HG03103 (cell line): Measurements from ENCODE around the gene INPP4A.

Source experiments
- ATAC-seq: cut with Tn5 transposase; IDR thresholded peaks from one replicate; pipeline ENCODE4 v1.9.1; 2021; ENCODE audit warnings: low read depth; ENCODE audit not compliant: unreplicated experiment

The INPP4A gene

GRCh38 chr2:98605076-98605475 lies 160.4 kb downstream of the INPP4A start:
- no peak for ATAC-seq

GRCh38 chr2:98606431-98606830 lies 161.8 kb downstream of the INPP4A start:
- ATAC-seq, result no peak

GRCh38 chr2:98607104-98607503 lies 162.4 kb downstream of the INPP4A start:
- no peak for ATAC-seq

GRCh38 chr2:98607741-98608115 lies 163.1 kb downstream of the INPP4A start:
- no peak for ATAC-seq

- ATAC-seq, result peak; percentile 83
These were observed 163.7 kb downstream of the INPP4A start, which contains the start of the genes COA5 and UNC50 for GRCh38 chr2:98608116-98608961. TSS of gene COA5 (minus strand) at chr2:98608512. CDS start at chr2:98608405, 107 bp downstream. TSS of gene UNC50 (plus strand) at chr2:98608589. CDS start at chr2:98609760, 1,171 bp downstream.

- no peak for ATAC-seq
These were observed 164.4 kb downstream of the INPP4A start for GRCh38 chr2:98608962-98609604.

GRCh38 chr2:98614024-98614739 lies 169.5 kb downstream of the INPP4A start:
- no peak for ATAC-seq

- no peak for ATAC-seq
These were observed 170.8 kb downstream of the INPP4A start for GRCh38 chr2:98615481-98615880.

GRCh38 chr2:98617149-98617548 lies 172.5 kb downstream of the INPP4A start:
- no peak for ATAC-seq

GRCh38 chr2:98623657-98624056 lies 179.0 kb downstream of the INPP4A start:
- no peak for ATAC-seq

- no peak for ATAC-seq
These were observed 187.7 kb downstream of the INPP4A start for GRCh38 chr2:98632351-98632750.

- no peak for ATAC-seq
These were observed 189.9 kb downstream of the INPP4A start for GRCh38 chr2:98634406-98635092.

GRCh38 chr2:98637401-98638147 lies 192.9 kb downstream of the INPP4A start:
- peak; percentile 63 for ATAC-seq

GRCh38 chr2:98643496-98644100 lies 198.9 kb downstream of the INPP4A start:
- ATAC-seq, result no peak
